ENCODE data around the gene STX17.

- TF ChIP-seq CTCF (IDR thresholded peaks at IDR 0.05 in 2 of 3, conservative IDR thresholded peaks at IDR 0.05 in 1 of 3; ENCODE audit: control insufficient read depth in 2 of 3, extremely low read depth in 1 of 3, insufficient read depth in 1 of 3, low read depth in 3 of 3, low read length in 3 of 3) (no peak), ZBTB33 (IDR thresholded peaks at IDR 0.05) (no peak), ZNF217 (IDR thresholded peaks at IDR 0.05) (no peak), RB1 (IDR thresholded peaks at IDR 0.05; ENCODE audit: borderline replicate concordance) (no peak), DPF2 (IDR thresholded peaks at IDR 0.05) (no peak), MXI1 (IDR thresholded peaks at IDR 0.05; ENCODE audit: low read depth, low read length) (no peak), CHD4 (IDR thresholded peaks at IDR 0.05) (no peak), POLR2AphosphoS5 (IDR thresholded peaks at IDR 0.05; ENCODE audit: low read length) (no peak), SRF (IDR thresholded peaks at IDR 0.05; ENCODE audit: low read depth in 2 of 2, low read length in 2 of 2) (no peak), CHD2 (IDR thresholded peaks at IDR 0.05; ENCODE audit: borderline replicate concordance, low read depth, low read length) (no peak), SP1 (IDR thresholded peaks at IDR 0.05; ENCODE audit: low read depth, low read length) (no peak)
- TF ChIP-seq, protein P1, sequence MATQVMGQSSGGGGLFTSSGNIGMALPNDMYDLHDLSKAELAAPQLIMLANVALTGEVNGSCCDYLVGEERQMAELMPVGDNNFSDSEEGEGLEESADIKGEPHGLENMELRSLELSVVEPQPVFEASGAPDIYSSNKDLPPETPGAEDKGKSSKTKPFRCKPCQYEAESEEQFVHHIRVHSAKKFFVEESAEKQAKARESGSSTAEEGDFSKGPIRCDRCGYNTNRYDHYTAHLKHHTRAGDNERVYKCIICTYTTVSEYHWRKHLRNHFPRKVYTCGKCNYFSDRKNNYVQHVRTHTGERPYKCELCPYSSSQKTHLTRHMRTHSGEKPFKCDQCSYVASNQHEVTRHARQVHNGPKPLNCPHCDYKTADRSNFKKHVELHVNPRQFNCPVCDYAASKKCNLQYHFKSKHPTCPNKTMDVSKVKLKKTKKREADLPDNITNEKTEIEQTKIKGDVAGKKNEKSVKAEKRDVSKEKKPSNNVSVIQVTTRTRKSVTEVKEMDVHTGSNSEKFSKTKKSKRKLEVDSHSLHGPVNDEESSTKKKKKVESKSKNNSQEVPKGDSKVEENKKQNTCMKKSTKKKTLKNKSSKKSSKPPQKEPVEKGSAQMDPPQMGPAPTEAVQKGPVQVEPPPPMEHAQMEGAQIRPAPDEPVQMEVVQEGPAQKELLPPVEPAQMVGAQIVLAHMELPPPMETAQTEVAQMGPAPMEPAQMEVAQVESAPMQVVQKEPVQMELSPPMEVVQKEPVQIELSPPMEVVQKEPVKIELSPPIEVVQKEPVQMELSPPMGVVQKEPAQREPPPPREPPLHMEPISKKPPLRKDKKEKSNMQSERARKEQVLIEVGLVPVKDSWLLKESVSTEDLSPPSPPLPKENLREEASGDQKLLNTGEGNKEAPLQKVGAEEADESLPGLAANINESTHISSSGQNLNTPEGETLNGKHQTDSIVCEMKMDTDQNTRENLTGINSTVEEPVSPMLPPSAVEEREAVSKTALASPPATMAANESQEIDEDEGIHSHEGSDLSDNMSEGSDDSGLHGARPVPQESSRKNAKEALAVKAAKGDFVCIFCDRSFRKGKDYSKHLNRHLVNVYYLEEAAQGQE (IDR thresholded peaks at IDR 0.05; ENCODE audit: low read depth, low read length) = no peak
Observed at GRCh38 chr9:99878651-99879050, 27.8 kb upstream of the STX17 start.
